ENCODE data around the gene TRMT44. TPM values are rescaled to one million over a fixed set of nuclear protein-coding genes. Genes with fewer than 3 reads are reported as not detected.

Gene TRMT44
- total RNA-seq, 1 donor from 2014 or later: 23.9 TPM

GRCh38 chr4:8459867-8460445, 19.4 kb downstream of the TRMT44 start:
- intact Hi-C loops (cut with DNase I): no loop called here
- Histone ChIP-seq H3K27me3 (ENCODE audit: low read depth) (no peaks in the 10 kb centered on the region), H3K4me3 (no peak overlapping the region), H3K4me1 (no peaks in the 10 kb centered on the region), H3K9me3 (no peaks in the 10 kb centered on the region), H3K36me3 (peaks cover 91% of the 10 kb centered on the region), H3K27ac (no peak overlapping the region)
- ATAC-seq (no peak), DNase-seq (no peak)
- TF ChIP-seq CTCF (IDR thresholded peaks at IDR 0.05): no peak

- DNase-seq: no peak
- H3K4me3 ChIP-seq: no peak overlapping the region
- intact Hi-C loops (cut with DNase I): no loop called here
- no peak for TF ChIP-seq CTCF (IDR thresholded peaks at IDR 0.05)
- H3K4me1 ChIP-seq: no peaks in the 10 kb centered on the region
- peaks cover 91% of the 10 kb centered on the region for H3K36me3 ChIP-seq
- ATAC-seq: no peak
- no peaks in the 10 kb centered on the region for H3K9me3 ChIP-seq
- H3K27me3 ChIP-seq (ENCODE audit: low read depth): no peaks in the 10 kb centered on the region
- H3K27ac ChIP-seq: no peak overlapping the region
Observed at GRCh38 chr4:8461086-8461485, 20.5 kb downstream of the TRMT44 start.

GRCh38 chr4:8461616-8462015, 21.0 kb downstream of the TRMT44 start:
- no peak overlapping the region for H3K27ac ChIP-seq
- no peaks in the 10 kb centered on the region for H3K9me3 ChIP-seq
- TF ChIP-seq CTCF (IDR thresholded peaks at IDR 0.05): no peak
- no peak for ATAC-seq
- H3K36me3 ChIP-seq: peaks cover 91% of the 10 kb centered on the region
- no peaks in the 10 kb centered on the region for H3K4me1 ChIP-seq
- no peak overlapping the region for H3K4me3 ChIP-seq
- intact Hi-C loops (cut with DNase I): no loop called here
- no peak for DNase-seq
- no peaks in the 10 kb centered on the region for H3K27me3 ChIP-seq (ENCODE audit: low read depth)

- ATAC-seq (no peak), DNase-seq (no peak)
- Histone ChIP-seq H3K9me3 (no peaks in the 10 kb centered on the region), H3K27me3 (ENCODE audit: low read depth) (no peaks in the 10 kb centered on the region), H3K36me3 (peaks cover 92% of the 10 kb centered on the region), H3K4me3 (no peak overlapping the region), H3K4me1 (no peaks in the 10 kb centered on the region), H3K27ac (no peak overlapping the region)
- intact Hi-C loops (cut with DNase I): no loop called here
- no peak for TF ChIP-seq CTCF (IDR thresholded peaks at IDR 0.05)
Observed at GRCh38 chr4:8463811-8464210, 23.2 kb downstream of the TRMT44 start.

- Histone ChIP-seq H3K9me3 (no peaks in the 10 kb centered on the region), H3K4me1 (no peaks in the 10 kb centered on the region), H3K27me3 (ENCODE audit: low read depth) (no peaks in the 10 kb centered on the region), H3K27ac (no peak overlapping the region), H3K36me3 (peaks cover 92% of the 10 kb centered on the region), H3K4me3 (no peak overlapping the region)
- no peak for ATAC-seq
- intact Hi-C loops (cut with DNase I): no loop called here
- DNase-seq: no peak
- TF ChIP-seq CTCF (IDR thresholded peaks at IDR 0.05): no peak
Observed at GRCh38 chr4:8464381-8464780, 23.8 kb downstream of the TRMT44 start.

Data from lower lobe of right lung (tissue), 2 donors.